ENCODE measurements around the gene BACE1-AS.

GRCh38 chr11:117279711-117280376, 11.3 kb upstream of the BACE1-AS start:
- TF ChIP-seq POLR2AphosphoS5 (IDR thresholded peaks at IDR 0.05; ENCODE audit: low read depth, low read length), result no peak
- no peak for TF ChIP-seq REST (IDR thresholded peaks at IDR 0.05; ENCODE audit: insufficient read depth in 1 of 2, low read depth in 2 of 2, low read length in 2 of 2)
- TF ChIP-seq SIN3A (IDR thresholded peaks at IDR 0.05; ENCODE audit: borderline replicate concordance, insufficient read depth, low read length), result no peak
- no peak for TF ChIP-seq FOXP2 (optimal IDR thresholded peaks at IDR 0.05; ENCODE audit: borderline replicate concordance, extremely low read depth, extremely low read length, insufficient read depth)

All from PFSK-1 (cell line).